HAP-1 (cell line): ENCODE results near the gene DAD1.
"Not testable (repeated sequence)": the region's sequence is repeated elsewhere in the genome, so short reads cannot be mapped to it uniquely, and the experiment has no call there.

Experiments
- DNase-seq, 2 experiments: peaks; one replicate each; pipeline ENCODE4 v3.0.0-alpha.2; 2016 to 2020; ENCODE audit warnings: low spot score in 2 of 2
- H3K27me3 ChIP-seq: fragments of 250-450 bp; sonication (Bioruptor Pico); 2 replicates; pipeline ENCODE4 v1.5.1; 2020; ENCODE audit warnings: low read depth, mild to moderate bottlenecking, moderate library complexity
- H3K36me3 ChIP-seq: fragments of 250-450 bp; sonication (Bioruptor Pico); replicated peaks from 2 replicates; pipeline ENCODE4 v1.5.1; 2020; ENCODE audit warnings: mild to moderate bottlenecking
- H3K4me1 ChIP-seq: fragments of 250-450 bp; sonication (Bioruptor Pico); 2 replicates; pipeline ENCODE4 v1.5.1; 2020; ENCODE audit warnings: mild to moderate bottlenecking
- H3K4me3 ChIP-seq: fragments of 250-450 bp; sonication (Bioruptor Pico); 2 replicates; pipeline ENCODE4 v1.5.1; 2020; ENCODE audit warnings: mild to moderate bottlenecking, moderate library complexity
- H3K9me3 ChIP-seq: fragments of 250-450 bp; sonication (Bioruptor Pico); 2 replicates; pipeline ENCODE4 v1.5.1; 2020; ENCODE audit warnings: mild to moderate bottlenecking, moderate library complexity
- in situ Hi-C: fragments of 300-500 bp; cut with MboI; formaldehyde crosslinking; loops from 3 replicates; pipeline ENCODE4 v1.14.3; 2020; ENCODE audit warnings: low sequenced_read_pairs, inconsistent platforms, mixed read lengths

Gene DAD1

GRCh38 chr14:22551605-22551997, 37.4 kb downstream of the DAD1 start:
- H3K4me1 ChIP-seq: no peaks in the 10 kb centered on the region
- no peaks in the 10 kb centered on the region for H3K9me3 ChIP-seq
- no peaks in the 10 kb centered on the region for H3K36me3 ChIP-seq
- in situ Hi-C loops: loop anchor here (25.0 kb wide), 1 partner anchor 511 kb away; the partner anchor contains the start of gene CDH24
- no peak overlapping the region for H3K4me3 ChIP-seq
- H3K27me3 ChIP-seq: no peaks in the 10 kb centered on the region
- no peak for DNase-seq

GRCh38 chr14:22549981-22550673, 38.9 kb downstream of the DAD1 start:
- H3K4me3 ChIP-seq: no peak overlapping the region
- in situ Hi-C loops: loop anchor here (25.0 kb wide), 1 partner anchor 512 kb away; the partner anchor contains the start of gene CDH24
- H3K36me3 ChIP-seq: no peaks in the 10 kb centered on the region
- H3K4me1 ChIP-seq: no peaks in the 10 kb centered on the region
- H3K27me3 ChIP-seq: no peaks in the 10 kb centered on the region
- DNase-seq: no peak
- no peaks in the 10 kb centered on the region for H3K9me3 ChIP-seq

GRCh38 chr14:22549324-22549962, 39.6 kb downstream of the DAD1 start:
- Histone ChIP-seq H3K9me3 (no peaks in the 10 kb centered on the region), H3K4me1 (no peaks in the 10 kb centered on the region), H3K27me3 (no peaks in the 10 kb centered on the region), H3K4me3 (no peak overlapping the region), H3K36me3 (no peaks in the 10 kb centered on the region)
- no peak for DNase-seq
- in situ Hi-C loops: no loop called here

- no peaks in the 10 kb centered on the region for H3K4me1 ChIP-seq
- no peak for DNase-seq
- in situ Hi-C loops: no loop called here
- H3K27me3 ChIP-seq: no peaks in the 10 kb centered on the region
- no peaks in the 10 kb centered on the region for H3K9me3 ChIP-seq
- no peaks in the 10 kb centered on the region for H3K36me3 ChIP-seq
- H3K4me3 ChIP-seq: no peak overlapping the region
Observed at GRCh38 chr14:22547948-22548750, 40.9 kb downstream of the DAD1 start.

GRCh38 chr14:22547313-22547947, 41.6 kb downstream of the DAD1 start:
- in situ Hi-C loops: no loop called here
- no peak for DNase-seq
- H3K4me1 ChIP-seq: no peaks in the 10 kb centered on the region
- H3K27me3 ChIP-seq: no peaks in the 10 kb centered on the region
- no peaks in the 10 kb centered on the region for H3K36me3 ChIP-seq
- H3K9me3 ChIP-seq: no peaks in the 10 kb centered on the region
- no peak overlapping the region for H3K4me3 ChIP-seq

GRCh38 chr14:22546722-22547071, 42.3 kb downstream of the DAD1 start:
- Histone ChIP-seq H3K4me3 (no peak overlapping the region), H3K27me3 (no peaks in the 10 kb centered on the region), H3K36me3 (no peaks in the 10 kb centered on the region), H3K9me3 (no peaks in the 10 kb centered on the region), H3K4me1 (no peaks in the 10 kb centered on the region)
- DNase-seq: no peak
- in situ Hi-C loops: no loop called here

GRCh38 chr14:22545842-22546721, 42.9 kb downstream of the DAD1 start:
- no peaks in the 10 kb centered on the region for H3K36me3 ChIP-seq
- DNase-seq: no peak
- no peaks in the 10 kb centered on the region for H3K4me1 ChIP-seq
- H3K4me3 ChIP-seq: no peak overlapping the region
- no peaks in the 10 kb centered on the region for H3K27me3 ChIP-seq
- H3K9me3 ChIP-seq: no peaks in the 10 kb centered on the region
- in situ Hi-C loops: no loop called here

- Histone ChIP-seq H3K9me3 (no peaks in the 10 kb centered on the region), H3K4me3 (no peak overlapping the region), H3K4me1 (no peaks in the 10 kb centered on the region), H3K27me3 (no peaks in the 10 kb centered on the region), H3K36me3 (no peaks in the 10 kb centered on the region)
- in situ Hi-C loops: no loop called here
- no peak for DNase-seq
Observed at GRCh38 chr14:22544881-22545420, 44.1 kb downstream of the DAD1 start.

- no peak for DNase-seq
- no peaks in the 10 kb centered on the region for H3K4me1 ChIP-seq
- in situ Hi-C loops: no loop called here
- H3K4me3 ChIP-seq: no peak overlapping the region
- H3K27me3 ChIP-seq: no peaks in the 10 kb centered on the region
- no peaks in the 10 kb centered on the region for H3K9me3 ChIP-seq
- no peaks in the 10 kb centered on the region for H3K36me3 ChIP-seq
Observed at GRCh38 chr14:22544406-22544805, 44.6 kb downstream of the DAD1 start.

GRCh38 chr14:22543570-22544357, 45.3 kb downstream of the DAD1 start:
- H3K4me1 ChIP-seq, in situ Hi-C loops: not testable (repeated sequence)

GRCh38 chr14:22542360-22542759, 46.7 kb downstream of the DAD1 start:
- DNase-seq: no peak
- no peaks in the 10 kb centered on the region for H3K36me3 ChIP-seq
- no peaks in the 10 kb centered on the region for H3K27me3 ChIP-seq
- no peaks in the 10 kb centered on the region for H3K4me1 ChIP-seq
- H3K4me3 ChIP-seq: no peak overlapping the region
- in situ Hi-C loops: no loop called here
- H3K9me3 ChIP-seq: no peaks in the 10 kb centered on the region

More at GRCh38 chr14:22543570-22544357, 45.3 kb downstream of the DAD1 start:
- DNase-seq, H3K4me3 ChIP-seq, H3K36me3 ChIP-seq, H3K27me3 ChIP-seq, H3K9me3 ChIP-seq: not testable (repeated sequence)

- DNase-seq: no peak
- Histone ChIP-seq H3K4me1 (no peaks in the 10 kb centered on the region), H3K4me3 (no peak overlapping the region), H3K27me3 (no peaks in the 10 kb centered on the region), H3K9me3 (no peaks in the 10 kb centered on the region), H3K36me3 (no peaks in the 10 kb centered on the region)
- in situ Hi-C loops: no loop called here
Observed at GRCh38 chr14:22541721-22542120, 47.3 kb downstream of the DAD1 start.
